GM12878 (cell line): ENCODE results near the gene TSEN54. TPM values are rescaled to one million over a fixed set of nuclear protein-coding genes. Genes with fewer than 3 reads are reported as not detected.

ENCODE experiments used
- ATAC-seq: fragments of 200-7000 bp; cut with Tn5 transposase; 3 replicates; pipeline ENCODE4 v1.9.1; 2020; ENCODE audit warnings: mild to moderate bottlenecking, moderate library complexity
- BruUV-seq: library from RNA; stranded (reverse); fragments of 400-500 nt; replicated peaks from 2 replicates; lab custom pipeline; 2021; lab: Mats Ljungman, UMichigan
- CTCF ChIA-PET: fragments of 300-600 bp; sonication (Branson Sonifier 250); formaldehyde crosslinking; extraction: SDS; loops from one replicate; lab custom pipeline; 2021; ENCODE audit warnings: inconsistent platforms; lab: Yijun Ruan, JAX
- POLR2A ChIA-PET: fragments of 350-600 bp; formaldehyde crosslinking; extraction: SDS; loops from one replicate; lab custom pipeline; 2021; ENCODE audit warnings: inconsistent platforms; lab: Charles Lee
- RAD21 ChIA-PET: fragments of 300-600 bp; sonication (Branson Sonifier 250); formaldehyde crosslinking; loops from one replicate; lab custom pipeline; 2023; ENCODE audit warnings: antibody characterized with exemption; ENCODE audit not compliant: unreplicated experiment; lab: Charles Lee
- SMC1A ChIA-PET: fragments of 300-600 bp; sonication (Branson Sonifier 250); formaldehyde crosslinking; loops from one replicate; lab custom pipeline; 2023; ENCODE audit not compliant: unreplicated experiment, uncharacterized antibody; lab: Charles Lee
- DNase-seq: peaks from one replicate; pipeline ENCODE4 v3.0.0-alpha.2; 2011; ENCODE audit warnings: low read depth, low spot score
- FAIRE-seq: peaks from 3 replicates; lab custom pipeline; 2011; peaks lifted over from hg19 to GRCh38; lab: Jason Lieb, UNC
- H2AFZ ChIP-seq: 2 replicates; pipeline ENCODE4 v1.6.0; 2011; ENCODE audit warnings: low read depth, low read length, control low read depth; ENCODE audit not compliant: control insufficient read depth
- H3K27ac ChIP-seq: 2 replicates; pipeline ENCODE4 v1.5.1; 2011; ENCODE audit warnings: control low read depth; ENCODE audit not compliant: control insufficient read depth, insufficient read depth
- H3K27me3 ChIP-seq, 2 experiments: replicated peaks in 1 of 2; 2 replicates each; pipeline versions ENCODE4 v1.6.0 to v1.6.1; 2011; ENCODE audit warnings: low read length in 1 of 2; ENCODE audit not compliant: control insufficient read depth in 2 of 2, insufficient read depth in 2 of 2
- H3K36me3 ChIP-seq, 2 experiments: 2 replicates each; pipeline ENCODE4 v1.5.1; 2011; ENCODE audit warnings: low read length in 1 of 2; ENCODE audit not compliant: control insufficient read depth in 2 of 2, insufficient read depth in 2 of 2
- H3K4me1 ChIP-seq: 2 replicates; pipeline ENCODE4 v1.6.1; 2011; ENCODE audit warnings: mild to moderate bottlenecking, low read length, moderate library complexity, mixed read lengths; ENCODE audit not compliant: control insufficient read depth, insufficient read depth
- H3K4me2 ChIP-seq: 2 replicates; pipeline ENCODE4 v1.6.0; 2011; ENCODE audit warnings: control low read depth; ENCODE audit not compliant: control insufficient read depth, insufficient read depth
- H3K4me3 ChIP-seq: fragments of 200-600 bp; sonication (generic); 2 replicates; pipeline ENCODE4 v1.5.1; 2016
- H3K79me2 ChIP-seq: 2 replicates; pipeline ENCODE4 v1.6.0; 2011; ENCODE audit warnings: low read length; ENCODE audit not compliant: control insufficient read depth, insufficient read depth
- H3K9ac ChIP-seq: 2 replicates; pipeline ENCODE4 v1.8.0; 2011; ENCODE audit warnings: low read length, control low read depth, mixed read lengths; ENCODE audit not compliant: control insufficient read depth, insufficient read depth
- H3K9me3 ChIP-seq: replicated peaks from 3 replicates; pipeline ENCODE4 v1.5.1; 2011; ENCODE audit warnings: mild to moderate bottlenecking, low read length; ENCODE audit not compliant: control insufficient read depth, insufficient read depth
- H4K20me1 ChIP-seq: 2 replicates; pipeline ENCODE4 v1.6.0; 2011; ENCODE audit not compliant: control insufficient read depth, insufficient read depth
- E4F1 ChIP-seq: fragments of 450-650 bp; IDR thresholded peaks from 2 replicates; pipeline ENCODE4 v1.6.1; 2018; ENCODE audit warnings: borderline replicate concordance, mild to moderate bottlenecking; ENCODE audit not compliant: partially characterized antibody
- EGR1 ChIP-seq, 2 experiments: IDR thresholded peaks; 1 replicate in 1 of 2; 2 replicates in 1 of 2; pipeline ENCODE4 v1.6.1; 2011 to 2012; ENCODE audit warnings: low read depth in 2 of 2, low read length in 2 of 2, borderline replicate concordance in 1 of 2, mild to moderate bottlenecking in 1 of 2, moderate library complexity in 1 of 2
- JUNB ChIP-seq: IDR thresholded peaks from 2 replicates; pipeline ENCODE4 v1.6.1; 2016; ENCODE audit warnings: antibody characterized with exemption, mild to moderate bottlenecking
- MYC ChIP-seq: IDR thresholded peaks from 2 replicates; pipeline ENCODE4 v1.6.1; 2011; ENCODE audit warnings: mild to moderate bottlenecking, low read length, moderate library complexity, inconsistent platforms; ENCODE audit not compliant: insufficient read depth, insufficient replicate concordance, insufficient read length, severe bottlenecking
- PAX8 ChIP-seq: fragments of 450-650 bp; IDR thresholded peaks from 2 replicates; pipeline ENCODE4 v1.6.1; 2017; ENCODE audit warnings: mild to moderate bottlenecking, moderate library complexity
- PBX3 ChIP-seq: IDR thresholded peaks from 2 replicates; pipeline ENCODE4 v1.6.1; 2011; ENCODE audit warnings: mild to moderate bottlenecking, low read depth, low read length, moderate library complexity; ENCODE audit not compliant: insufficient replicate concordance
- RAD51 ChIP-seq: fragments of 450-650 bp; IDR thresholded peaks from 2 replicates; pipeline ENCODE4 v1.6.1; 2016; ENCODE audit warnings: moderate library complexity, mild to moderate bottlenecking, inconsistent platforms
- RBBP5 ChIP-seq: fragments of 200-600 bp; sonication (generic); conservative IDR thresholded peaks from 2 replicates; pipeline ENCODE4 v1.6.1; 2016
- RELA ChIP-seq: fragments of 450-650 bp; IDR thresholded peaks from 2 replicates; pipeline ENCODE4 v1.8.0; 2014; ENCODE audit warnings: borderline replicate concordance; ENCODE audit not compliant: partially characterized antibody
- SIX5 ChIP-seq: IDR thresholded peaks from 2 replicates; pipeline ENCODE4 v1.6.1; 2011; ENCODE audit warnings: mild to moderate bottlenecking, low read depth, low read length, moderate library complexity; ENCODE audit not compliant: severe bottlenecking
- SP1 ChIP-seq: IDR thresholded peaks from one replicate; pipeline ENCODE4 v1.6.1; 2011; ENCODE audit warnings: low read depth, low read length
- WGBS: methylation state at CpG from one replicate; pipeline ENCODE4 v1.1.6; 2016; ENCODE audit warnings: low lambda C conversion rate; ENCODE audit not compliant: insufficient replicate concordance, insufficient coverage; ENCODE audit errors: missing lambda C conversion rate; 5-methylcytosine and 5-hydroxymethylcytosine counted together
- in situ Hi-C: fragments of 300-500 bp; cut with MboI; formaldehyde crosslinking; loops from 9 replicates; pipeline ENCODE4 v1.14.3; 2018; ENCODE audit warnings: mixed read lengths
- intact Hi-C: fragments of 100-400 bp; cut with micrococcal nuclease; formaldehyde crosslinking; loops from one replicate; pipeline ENCODE4 v1.14.2; 2022; ENCODE audit not compliant: unreplicated experiment
- polyA plus RNA-seq, 11 experiments: library from polyadenylated mRNA; depleted of rRNA in 4 of 11; unstranded in 6 of 11; stranded (reverse) in 5 of 11; fragments of >200 nt; fragmentation: Nextera tagmentation in 4 of 11; fragmentation: Illumina TruSeq in 1 of 11; extraction: Ambion mirVana in 4 of 11; extraction: Trizol in 1 of 11; gene quantifications; 1 replicate in 1 of 11; 2 replicates in 10 of 11; pipeline versions ENCODE4 v1.2.1 to v1.2.3, GENCODE V29; 2011 to 2016; ENCODE audit warnings: inconsistent platforms in 2 of 11, missing spikeins in 2 of 11, low read depth in 1 of 11
- total RNA-seq, 4 experiments: library from RNA; depleted of rRNA in 3 of 4; stranded (reverse); fragments of >200 nt in 3 of 4; fragmentation: Illumina TruSeq in 1 of 4; extraction: Trizol in 1 of 4; gene quantifications; 2 replicates each; pipeline versions ENCODE4 v1.2.1 to v1.2.3, GENCODE V29; 2013 to 2021
- TF ChIP-seq, protein P1 (sequence below): fragments of 450-650 bp; IDR thresholded peaks from 2 replicates; pipeline ENCODE4 v1.6.1; 2018; ENCODE audit warnings: mild to moderate bottlenecking, low read depth, moderate library complexity; ENCODE audit not compliant: partially characterized antibody
- TF ChIP-seq, protein P2 (sequence below): IDR thresholded peaks from 2 replicates; pipeline ENCODE4 v1.6.1; 2011; ENCODE audit warnings: low read depth, low read length, improper control_type of control experiment, borderline replicate concordance
- TF ChIP-seq, protein P3 (sequence below): IDR thresholded peaks from 2 replicates; pipeline ENCODE4 v1.6.1; 2011; ENCODE audit warnings: borderline replicate concordance, low read depth, mild to moderate bottlenecking, moderate library complexity, low read length; ENCODE audit not compliant: insufficient read depth, poor library complexity, severe bottlenecking

The TSEN54 gene
- total and polyA plus RNA-seq, 10 of the 15 experiments (the other 5 are each of a cell fraction or from before 2014, with no cell fraction given) = 7.1 to 48.0 (median 41.1) TPM

DNA sequence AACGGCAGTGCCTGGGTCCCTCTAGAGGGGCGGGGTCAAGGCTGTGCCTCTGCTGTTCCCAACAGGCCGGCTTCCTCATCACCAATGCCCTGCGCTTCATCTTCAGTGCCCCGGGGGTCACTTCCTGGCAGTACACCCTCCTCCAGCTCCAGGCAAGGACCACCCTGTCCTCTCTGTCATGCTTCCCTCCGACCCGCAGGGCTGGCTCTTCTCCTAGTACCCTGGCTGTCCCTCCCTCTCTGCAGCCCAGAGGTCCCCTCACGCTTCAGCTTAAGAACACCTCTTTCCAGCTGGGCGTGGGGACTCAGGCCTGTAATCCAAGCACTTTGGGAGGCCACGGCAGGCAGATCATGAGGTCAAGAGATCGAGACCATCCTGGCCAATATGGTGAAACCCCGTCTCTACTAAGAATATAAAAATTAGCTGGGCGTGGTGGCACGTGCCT is 26.8 kb upstream of the TSEN54 start:
- ChIA-PET POLR2A (no interaction called here), CTCF (interaction anchor here (0.7 kb wide), 1 partner anchor 15 kb away, joined by 3 read pairs; no protein-coding TSS in a partner anchor), RAD21 (no interaction called here), SMC1A (no interaction called here)
- FAIRE-seq (no peak), ATAC-seq (no peak), DNase-seq (no peak)
- Histone ChIP-seq H2AFZ (no peak overlapping the region), H3K27me3 (no peaks in the 10 kb centered on the region), H3K79me2 (no peaks in the 10 kb centered on the region), H3K4me3 (no peak overlapping the region), H3K9ac (no peak overlapping the region), H3K4me1 (peaks cover 13% of the 10 kb centered on the region), H3K9me3 (no peaks in the 10 kb centered on the region), H3K4me2 (no peak overlapping the region), H4K20me1 (no peaks in the 10 kb centered on the region), H3K27ac (no peak overlapping the region), H3K36me3 (peaks cover 4 to 9% of the 10 kb centered on the region in 2 experiments; a peak in 3 of 4 replicates)
- intact Hi-C loops = no loop called here
- in situ Hi-C loops = no loop called here
- WGBS = 65% methylated on average over 13 of the region's 14 CpGs
- no TSS peak for BruUV-seq
- TF ChIP-seq EGR1 (IDR thresholded peaks at IDR 0.05; ENCODE audit: borderline replicate concordance in 1 of 2, low read depth in 2 of 2, low read length in 2 of 2) = no peak
- TF ChIP-seq, protein P1, sequence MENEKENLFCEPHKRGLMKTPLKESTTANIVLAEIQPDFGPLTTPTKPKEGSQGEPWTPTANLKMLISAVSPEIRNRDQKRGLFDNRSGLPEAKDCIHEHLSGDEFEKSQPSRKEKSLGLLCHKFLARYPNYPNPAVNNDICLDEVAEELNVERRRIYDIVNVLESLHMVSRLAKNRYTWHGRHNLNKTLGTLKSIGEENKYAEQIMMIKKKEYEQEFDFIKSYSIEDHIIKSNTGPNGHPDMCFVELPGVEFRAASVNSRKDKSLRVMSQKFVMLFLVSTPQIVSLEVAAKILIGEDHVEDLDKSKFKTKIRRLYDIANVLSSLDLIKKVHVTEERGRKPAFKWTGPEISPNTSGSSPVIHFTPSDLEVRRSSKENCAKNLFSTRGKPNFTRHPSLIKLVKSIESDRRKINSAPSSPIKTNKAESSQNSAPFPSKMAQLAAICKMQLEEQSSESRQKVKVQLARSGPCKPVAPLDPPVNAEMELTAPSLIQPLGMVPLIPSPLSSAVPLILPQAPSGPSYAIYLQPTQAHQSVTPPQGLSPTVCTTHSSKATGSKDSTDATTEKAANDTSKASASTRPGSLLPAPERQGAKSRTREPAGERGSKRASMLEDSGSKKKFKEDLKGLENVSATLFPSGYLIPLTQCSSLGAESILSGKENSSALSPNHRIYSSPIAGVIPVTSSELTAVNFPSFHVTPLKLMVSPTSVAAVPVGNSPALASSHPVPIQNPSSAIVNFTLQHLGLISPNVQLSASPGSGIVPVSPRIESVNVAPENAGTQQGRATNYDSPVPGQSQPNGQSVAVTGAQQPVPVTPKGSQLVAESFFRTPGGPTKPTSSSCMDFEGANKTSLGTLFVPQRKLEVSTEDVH = no peak
- TF ChIP-seq SP1 = no peak
- TF ChIP-seq JUNB = no peak
- no peak for TF ChIP-seq PAX8
- TF ChIP-seq E4F1 = no peak
- TF ChIP-seq RAD51 = no peak
- TF ChIP-seq, protein P2, sequence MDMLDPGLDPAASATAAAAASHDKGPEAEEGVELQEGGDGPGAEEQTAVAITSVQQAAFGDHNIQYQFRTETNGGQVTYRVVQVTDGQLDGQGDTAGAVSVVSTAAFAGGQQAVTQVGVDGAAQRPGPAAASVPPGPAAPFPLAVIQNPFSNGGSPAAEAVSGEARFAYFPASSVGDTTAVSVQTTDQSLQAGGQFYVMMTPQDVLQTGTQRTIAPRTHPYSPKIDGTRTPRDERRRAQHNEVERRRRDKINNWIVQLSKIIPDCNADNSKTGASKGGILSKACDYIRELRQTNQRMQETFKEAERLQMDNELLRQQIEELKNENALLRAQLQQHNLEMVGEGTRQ = no peak
- no peak for TF ChIP-seq RELA
- TF ChIP-seq PBX3 = no peak
- no peak for TF ChIP-seq RBBP5
- no peak for TF ChIP-seq SIX5
- TF ChIP-seq, protein P3, sequence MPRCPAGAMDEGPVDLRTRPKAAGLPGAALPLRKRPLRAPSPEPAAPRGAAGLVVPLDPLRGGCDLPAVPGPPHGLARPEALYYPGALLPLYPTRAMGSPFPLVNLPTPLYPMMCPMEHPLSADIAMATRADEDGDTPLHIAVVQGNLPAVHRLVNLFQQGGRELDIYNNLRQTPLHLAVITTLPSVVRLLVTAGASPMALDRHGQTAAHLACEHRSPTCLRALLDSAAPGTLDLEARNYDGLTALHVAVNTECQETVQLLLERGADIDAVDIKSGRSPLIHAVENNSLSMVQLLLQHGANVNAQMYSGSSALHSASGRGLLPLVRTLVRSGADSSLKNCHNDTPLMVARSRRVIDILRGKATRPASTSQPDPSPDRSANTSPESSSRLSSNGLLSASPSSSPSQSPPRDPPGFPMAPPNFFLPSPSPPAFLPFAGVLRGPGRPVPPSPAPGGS = no peak
- no peak for TF ChIP-seq MYC
